Ishikawa (cell line): ENCODE data around the gene SLC16A7.

Experiments
- CEBPB ChIP-seq: IDR thresholded peaks from 2 replicates; pipeline ENCODE4 v1.6.1; 2012
- EGR1 ChIP-seq: IDR thresholded peaks from 2 replicates; pipeline ENCODE4 v1.6.1; 2012
- EP300 ChIP-seq: IDR thresholded peaks from 2 replicates; pipeline ENCODE4 v1.6.1; 2012; ENCODE audit warnings: borderline replicate concordance
- FOXM1 ChIP-seq: IDR thresholded peaks from 2 replicates; pipeline ENCODE4 v1.6.1; 2012; ENCODE audit warnings: low read depth, borderline replicate concordance
- MAX ChIP-seq: IDR thresholded peaks from 2 replicates; pipeline ENCODE4 v1.6.1; 2012
- RAD21 ChIP-seq: IDR thresholded peaks from 2 replicates; pipeline ENCODE4 v1.6.1; 2012; ENCODE audit warnings: low read depth
- REST ChIP-seq: IDR thresholded peaks from 2 replicates; pipeline ENCODE4 v1.6.1; 2012; ENCODE audit warnings: low read depth, mild to moderate bottlenecking
- TAF1 ChIP-seq: IDR thresholded peaks from 2 replicates; pipeline ENCODE4 v1.6.1; 2012; ENCODE audit warnings: low read depth, mild to moderate bottlenecking
- YY1 ChIP-seq: IDR thresholded peaks from 2 replicates; pipeline ENCODE4 v1.6.1; 2012; ENCODE audit warnings: low read depth

GRCh38 chr12:59715434-59715833, 119.6 kb downstream of the SLC16A7 start:
- TF ChIP-seq REST, result no peak
- TF ChIP-seq CEBPB, result no peak
- no peak for TF ChIP-seq RAD21
- no peak for TF ChIP-seq FOXM1
- TF ChIP-seq MAX, result no peak
- no peak for TF ChIP-seq EP300
- TF ChIP-seq EGR1, result no peak
- no peak for TF ChIP-seq TAF1
- TF ChIP-seq YY1, result no peak
